Measurements from ENCODE around the gene SCGN. TPM values are rescaled to one million over a fixed set of nuclear protein-coding genes. Genes with fewer than 3 reads are reported as not detected.

The SCGN gene
- total and polyA plus RNA-seq, 4 donors, result 0.07 to 2.7 (median 0.13) TPM

DNA sequence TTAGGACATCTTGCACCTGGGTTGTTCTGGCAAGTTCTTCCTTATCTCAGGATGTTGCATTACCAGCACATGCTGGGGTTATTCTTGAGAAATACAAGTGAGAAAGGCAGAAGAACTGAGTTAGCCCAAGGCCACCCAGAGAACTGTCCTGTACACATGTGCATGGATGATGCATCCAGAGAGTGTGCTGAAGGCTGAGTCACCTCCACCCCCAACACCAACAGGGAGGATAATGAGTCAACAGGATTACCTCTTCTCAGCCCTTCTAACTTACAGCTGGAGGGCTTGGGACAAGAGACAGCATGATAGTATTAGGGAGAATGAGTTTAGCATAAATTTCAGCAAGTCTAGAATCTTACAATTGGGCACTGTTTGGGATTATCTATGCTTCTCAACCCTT lies 8.5 kb downstream of the SCGN start:
- H3K36me3 ChIP-seq (ENCODE audit: control insufficient read depth in 4 of 4, insufficient read depth in 4 of 4, low read length in 4 of 4), result no peaks in the 10 kb centered on the region
- H3K27ac ChIP-seq (ENCODE audit: low read depth in 1 of 2, low read length in 1 of 2), result no peak overlapping the region
- no peak overlapping the region for H3K9ac ChIP-seq (ENCODE audit: insufficient read depth in 1 of 2, low read length in 2 of 2)
- H3K27me3 ChIP-seq (ENCODE audit: control insufficient read depth in 3 of 3, insufficient read depth in 3 of 3, low read length in 2 of 3), result no peaks in the 10 kb centered on the region
- TF ChIP-seq, protein P1, sequence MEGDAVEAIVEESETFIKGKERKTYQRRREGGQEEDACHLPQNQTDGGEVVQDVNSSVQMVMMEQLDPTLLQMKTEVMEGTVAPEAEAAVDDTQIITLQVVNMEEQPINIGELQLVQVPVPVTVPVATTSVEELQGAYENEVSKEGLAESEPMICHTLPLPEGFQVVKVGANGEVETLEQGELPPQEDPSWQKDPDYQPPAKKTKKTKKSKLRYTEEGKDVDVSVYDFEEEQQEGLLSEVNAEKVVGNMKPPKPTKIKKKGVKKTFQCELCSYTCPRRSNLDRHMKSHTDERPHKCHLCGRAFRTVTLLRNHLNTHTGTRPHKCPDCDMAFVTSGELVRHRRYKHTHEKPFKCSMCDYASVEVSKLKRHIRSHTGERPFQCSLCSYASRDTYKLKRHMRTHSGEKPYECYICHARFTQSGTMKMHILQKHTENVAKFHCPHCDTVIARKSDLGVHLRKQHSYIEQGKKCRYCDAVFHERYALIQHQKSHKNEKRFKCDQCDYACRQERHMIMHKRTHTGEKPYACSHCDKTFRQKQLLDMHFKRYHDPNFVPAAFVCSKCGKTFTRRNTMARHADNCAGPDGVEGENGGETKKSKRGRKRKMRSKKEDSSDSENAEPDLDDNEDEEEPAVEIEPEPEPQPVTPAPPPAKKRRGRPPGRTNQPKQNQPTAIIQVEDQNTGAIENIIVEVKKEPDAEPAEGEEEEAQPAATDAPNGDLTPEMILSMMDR (IDR thresholded peaks at IDR 0.05; ENCODE audit: control extremely low read depth, extremely low read depth), result no peak
- ATAC-seq (ENCODE audit: insufficient read depth, low FRiP score) (no peak), DNase-seq (no peak)
- H3K9me3 ChIP-seq (ENCODE audit: control insufficient read depth in 4 of 4, insufficient read depth in 3 of 4, low read length in 3 of 4), result peaks cover 0 to 1% (median 0%) of the 10 kb centered on the region in 4 donors
- no peak overlapping the region for H3K4me3 ChIP-seq
- H3K4me1 ChIP-seq (ENCODE audit: control insufficient read depth in 5 of 5, insufficient read depth in 5 of 5, low read length in 5 of 5), result no peaks in the 10 kb centered on the region

DNA sequence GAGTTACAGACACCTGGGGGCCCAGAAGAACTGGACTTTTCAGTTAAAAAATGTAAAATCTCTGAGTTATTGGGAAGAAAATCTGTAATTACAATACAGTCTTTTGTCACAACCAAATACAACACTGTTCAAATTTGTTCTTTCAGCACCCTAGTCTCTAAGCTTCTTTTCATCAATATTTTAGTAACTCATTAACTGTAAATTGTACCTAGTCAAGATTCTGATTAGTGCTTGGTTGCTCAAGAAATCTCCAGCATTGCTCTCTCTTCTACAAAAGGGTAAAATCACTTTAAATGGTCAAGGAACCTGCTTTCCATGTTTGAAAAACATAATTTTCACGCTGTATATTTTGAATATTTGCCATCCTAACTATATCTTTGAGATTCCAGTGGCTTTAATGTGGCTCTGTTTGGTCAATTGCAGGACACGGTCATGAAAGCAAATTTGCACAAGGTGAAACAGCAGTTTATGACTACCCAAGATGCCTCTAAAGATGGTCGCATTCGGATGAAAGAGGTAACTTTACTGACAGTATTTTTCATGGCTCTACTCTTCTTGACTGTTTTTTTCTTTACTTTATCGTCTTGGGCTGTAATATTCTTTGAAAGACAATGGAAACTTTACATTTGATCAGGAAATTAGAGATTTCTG lies 9.2 kb downstream of the SCGN start:
- Histone ChIP-seq H3K4me1 (ENCODE audit: control insufficient read depth in 5 of 5, insufficient read depth in 5 of 5, low read length in 5 of 5) (no peaks in the 10 kb centered on the region), H3K27me3 (ENCODE audit: control insufficient read depth in 3 of 3, insufficient read depth in 3 of 3, low read length in 2 of 3) (no peaks in the 10 kb centered on the region), H3K36me3 (ENCODE audit: control insufficient read depth in 4 of 4, insufficient read depth in 4 of 4, low read length in 4 of 4) (no peaks in the 10 kb centered on the region), H3K27ac (ENCODE audit: low read depth in 1 of 2, low read length in 1 of 2) (no peak overlapping the region), H3K4me3 (no peak overlapping the region), H3K9me3 (ENCODE audit: control insufficient read depth in 4 of 4, insufficient read depth in 3 of 4, low read length in 3 of 4) (peaks cover 0 to 1% (median 0%) of the 10 kb centered on the region in 4 donors), H3K9ac (ENCODE audit: insufficient read depth in 1 of 2, low read length in 2 of 2) (no peak overlapping the region)
- DNase-seq, result no peak
- ATAC-seq (ENCODE audit: insufficient read depth, low FRiP score), result no peak
- TF ChIP-seq, protein P1 (IDR thresholded peaks at IDR 0.05; ENCODE audit: control extremely low read depth, extremely low read depth), result no peak
- WGBS, 2 donors, result 75 to 83% methylated on average over 5 of the region's 5 CpGs

DNA sequence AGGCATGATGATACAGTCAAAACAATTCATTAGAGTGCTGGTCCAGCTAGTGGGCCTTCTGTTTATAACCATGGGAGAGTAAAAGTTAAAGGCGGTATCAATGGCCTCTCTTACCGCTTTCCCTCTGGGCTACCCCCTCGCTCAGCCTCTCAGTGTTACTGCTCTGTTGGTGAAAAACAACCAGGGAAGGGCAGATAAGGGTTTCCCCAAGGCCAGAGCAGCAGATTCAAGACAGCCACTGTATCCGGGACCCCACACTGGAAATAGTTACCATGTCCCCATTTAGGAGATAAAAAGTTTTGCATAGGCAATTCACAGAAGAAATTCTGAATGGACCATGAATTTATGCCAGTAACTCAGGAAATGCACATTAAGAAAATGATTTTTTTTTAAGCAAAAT lies 13.4 kb downstream of the SCGN start:
- WGBS, 2 donors, result 89 to 90% methylated on average over 4 of the region's 4 CpGs
- no peak overlapping the region for H3K4me3 ChIP-seq
- TF ChIP-seq, protein P1 (IDR thresholded peaks at IDR 0.05; ENCODE audit: control extremely low read depth, extremely low read depth), result no peak
- no peak overlapping the region for H3K27ac ChIP-seq (ENCODE audit: low read depth in 1 of 2, low read length in 1 of 2)
- H3K9ac ChIP-seq (ENCODE audit: insufficient read depth in 1 of 2, low read length in 2 of 2), result no peak overlapping the region
- peaks cover 0 to 1% (median 0%) of the 10 kb centered on the region in 4 donors for H3K9me3 ChIP-seq (ENCODE audit: control insufficient read depth in 4 of 4, insufficient read depth in 3 of 4, low read length in 3 of 4)
- H3K4me1 ChIP-seq (ENCODE audit: control insufficient read depth in 5 of 5, insufficient read depth in 5 of 5, low read length in 5 of 5), result no peaks in the 10 kb centered on the region
- ATAC-seq (ENCODE audit: insufficient read depth, low FRiP score), result no peak
- no peak for DNase-seq
- H3K27me3 ChIP-seq (ENCODE audit: control insufficient read depth in 3 of 3, insufficient read depth in 3 of 3, low read length in 2 of 3), result no peaks in the 10 kb centered on the region
- no peaks in the 10 kb centered on the region for H3K36me3 ChIP-seq (ENCODE audit: control insufficient read depth in 4 of 4, insufficient read depth in 4 of 4, low read length in 4 of 4)

DNA sequence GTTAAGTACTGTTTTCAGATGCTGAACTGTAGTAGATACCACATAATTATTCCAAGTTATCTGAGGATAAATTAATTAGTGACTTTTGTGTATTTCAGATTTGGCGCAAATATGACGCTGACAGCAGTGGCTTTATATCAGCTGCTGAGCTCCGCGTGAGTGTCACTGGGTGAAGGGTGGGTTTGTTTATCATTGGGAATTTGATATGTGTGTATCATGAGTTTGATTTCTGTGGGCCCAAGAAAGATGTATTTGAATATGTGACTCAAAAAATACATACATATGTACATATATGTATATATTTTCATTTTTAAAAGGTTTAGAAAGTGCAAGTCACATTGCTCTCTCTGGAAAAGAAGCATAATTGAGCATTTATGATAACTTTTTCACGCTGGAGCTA lies 17.4 kb downstream of the SCGN start:
- Histone ChIP-seq H3K27ac (ENCODE audit: low read depth in 1 of 2, low read length in 1 of 2) (no peak overlapping the region), H3K36me3 (ENCODE audit: control insufficient read depth in 4 of 4, insufficient read depth in 4 of 4, low read length in 4 of 4) (no peaks in the 10 kb centered on the region), H3K4me3 (no peak overlapping the region), H3K9me3 (ENCODE audit: control insufficient read depth in 4 of 4, insufficient read depth in 3 of 4, low read length in 3 of 4) (peaks cover 0 to 1% (median 0%) of the 10 kb centered on the region in 4 donors), H3K4me1 (ENCODE audit: control insufficient read depth in 5 of 5, insufficient read depth in 5 of 5, low read length in 5 of 5) (no peaks in the 10 kb centered on the region), H3K27me3 (ENCODE audit: control insufficient read depth in 3 of 3, insufficient read depth in 3 of 3, low read length in 2 of 3) (no peaks in the 10 kb centered on the region), H3K9ac (ENCODE audit: insufficient read depth in 1 of 2, low read length in 2 of 2) (no peak overlapping the region)
- TF ChIP-seq, protein P1 (IDR thresholded peaks at IDR 0.05; ENCODE audit: control extremely low read depth, extremely low read depth), result no peak
- 87 to 92% methylated on average over 5 of the region's 5 CpGs for WGBS, 2 donors
- ATAC-seq (ENCODE audit: insufficient read depth, low FRiP score), result no peak
- no peak for DNase-seq

Measured in lung (tissue), 12 donors.